Measurements from ENCODE around the gene DOCK2. TPM values are rescaled to one million over a fixed set of nuclear protein-coding genes. Genes with fewer than 3 reads are reported as not detected.

DOCK2 gene
- total and polyA plus RNA-seq, 8 donors: 0.73 to 15.6 (median 1.7) TPM

DNA sequence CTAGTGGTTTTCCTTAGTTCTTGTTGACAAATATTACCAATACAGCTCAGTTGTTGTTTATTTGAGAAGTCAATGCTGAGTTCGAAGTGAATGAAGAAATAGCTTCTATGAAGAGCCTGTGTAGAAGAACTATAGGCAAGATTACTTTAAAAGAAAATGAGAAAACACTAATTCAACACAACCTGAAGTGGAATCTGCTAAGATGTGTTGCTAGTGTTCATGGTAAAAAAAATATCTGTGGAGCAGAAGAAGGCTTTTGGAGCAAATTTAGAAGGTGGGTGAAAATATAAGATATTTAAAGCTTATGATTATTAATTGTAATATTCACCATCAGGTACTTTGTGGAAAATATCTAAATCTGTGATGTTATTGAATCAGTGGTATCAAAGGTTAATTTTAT lies 2.5 kb upstream of the DOCK2 start:
- no peak for ATAC-seq
- H3K27ac ChIP-seq: no peak overlapping the region
- no peak for FAIRE-seq
- intact Hi-C loops (cut with DNase I): no loop called here
- H3K4me3 ChIP-seq: no peak overlapping the region
- DNase-seq: no peak
- H3K9me3 ChIP-seq: no peaks in the 10 kb centered on the region
- H3K27me3 ChIP-seq: peaks cover 0 to 16% (median 0%) of the 10 kb centered on the region in 4 donors
- H3K36me3 ChIP-seq: no peaks in the 10 kb centered on the region
- 46 to 69% methylated on average over 1 of the region's 1 CpG for WGBS, 2 donors
- no peaks in the 10 kb centered on the region for H3K4me1 ChIP-seq
- TF ChIP-seq CTCF (IDR thresholded peaks at IDR 0.05): no peak

GRCh38 chr5:169635936-169636335 lies 1.1 kb upstream of the DOCK2 start:
- 51 to 67% methylated on average over 1 of the region's 1 CpG for WGBS, 2 donors

DNA sequence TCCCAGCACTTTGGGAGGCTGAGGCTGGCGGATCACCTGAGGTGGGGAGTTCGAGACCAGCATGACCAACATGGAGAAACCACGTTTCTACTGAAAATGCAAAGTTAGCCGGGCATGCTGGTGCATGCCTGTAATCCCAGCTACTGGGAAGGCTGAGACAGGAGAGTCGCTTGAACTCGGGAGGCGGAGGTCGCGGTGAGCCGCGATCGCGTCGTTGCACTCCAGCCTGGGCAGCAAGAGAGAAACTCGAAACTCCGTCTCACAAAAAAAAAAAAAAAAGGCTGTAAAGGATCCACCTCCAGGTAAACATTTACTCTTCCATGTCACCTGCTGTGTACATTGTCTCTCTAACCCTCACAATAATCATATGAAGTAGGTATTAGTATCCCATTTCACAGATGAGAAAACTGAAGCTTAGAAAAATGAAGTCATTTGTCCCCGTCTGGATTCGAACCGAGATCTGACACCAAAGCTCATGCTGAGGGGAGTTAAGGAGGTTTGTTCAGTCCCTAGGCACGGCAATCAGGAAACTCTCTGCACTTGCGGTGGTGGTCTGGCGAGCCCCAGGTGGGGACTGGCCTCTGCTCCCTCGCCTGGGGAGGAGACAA lies 494 bp upstream of the DOCK2 start:
- no peak for DNase-seq
- no peak for TF ChIP-seq CTCF (IDR thresholded peaks at IDR 0.05)
- Histone ChIP-seq H3K4me3 (peak overlapping the region in 1 of 4 donors; percentile 42), H3K9me3 (no peaks in the 10 kb centered on the region), H3K4me1 (no peaks in the 10 kb centered on the region), H3K36me3 (no peaks in the 10 kb centered on the region), H3K27me3 (peaks cover 0 to 16% (median 0%) of the 10 kb centered on the region in 4 donors), H3K27ac (no peak overlapping the region)
- peak in 2 of 4 donors; percentile 16 to 25 for ATAC-seq
- 40 to 42% methylated on average over 23 of the region's 23 CpGs for WGBS, 2 donors
- intact Hi-C loops (cut with DNase I): no loop called here
- FAIRE-seq: no peak

More at GRCh38 chr5:169635936-169636335, 1.1 kb upstream of the DOCK2 start:
- Histone ChIP-seq H3K4me1 (no peaks in the 10 kb centered on the region), H3K36me3 (no peaks in the 10 kb centered on the region), H3K4me3 (no peak overlapping the region), H3K9me3 (no peaks in the 10 kb centered on the region), H3K27ac (no peak overlapping the region), H3K27me3 (peaks cover 0 to 16% (median 0%) of the 10 kb centered on the region in 4 donors)
- no peak for TF ChIP-seq CTCF (IDR thresholded peaks at IDR 0.05)
- FAIRE-seq (no peak), DNase-seq (no peak), ATAC-seq (peak in 1 of 4 donors; percentile 51)
- intact Hi-C loops (cut with DNase I): no loop called here

DNA sequence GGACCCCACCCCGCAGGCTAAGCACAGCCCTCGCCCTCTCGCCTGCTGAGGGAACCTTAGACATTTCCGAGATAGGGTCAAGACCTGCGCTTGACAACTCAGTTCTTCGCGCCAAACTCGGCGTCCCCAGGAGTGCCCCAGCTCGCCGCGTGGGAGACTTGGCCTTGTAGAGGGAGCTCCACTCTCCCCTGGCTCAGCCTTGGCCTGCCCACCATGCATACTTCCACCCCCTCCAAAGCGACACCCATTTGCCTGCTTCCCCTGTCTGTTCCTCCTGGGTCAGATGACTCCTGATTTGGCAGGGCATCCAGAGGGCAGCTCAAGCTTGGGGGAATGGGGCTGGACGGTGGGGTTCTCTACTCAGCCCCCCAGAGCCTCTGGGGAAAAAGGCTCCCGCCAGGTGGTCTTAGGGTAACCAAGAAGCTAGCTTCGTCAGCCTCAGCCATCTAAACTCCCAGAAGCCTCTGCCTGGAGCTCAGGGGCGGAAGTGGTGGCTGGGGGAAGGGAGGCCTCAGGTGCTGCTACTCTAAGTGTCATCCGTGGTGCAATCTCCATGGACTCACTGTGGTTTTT lies 560 bp downstream of the DOCK2 start:
- FAIRE-seq (no peak), DNase-seq (peak in 1 of 6 donors; percentile 20), ATAC-seq (peak in 2 of 4 donors; percentile 20 to 64)
- Histone ChIP-seq H3K27me3 (peaks cover 0 to 16% (median 0%) of the 10 kb centered on the region in 4 donors), H3K4me3 (peak overlapping the region in 2 of 4 donors; percentile 5 to 42), H3K9me3 (no peaks in the 10 kb centered on the region), H3K4me1 (no peaks in the 10 kb centered on the region), H3K36me3 (no peaks in the 10 kb centered on the region), H3K27ac (peak overlapping the region in 1 of 4 donors; percentile 54)
- no peak for TF ChIP-seq CTCF (IDR thresholded peaks at IDR 0.05)
- intact Hi-C loops (cut with DNase I): no loop called here
- 13 to 19% methylated on average over 16 to 18 of the region's 18 CpGs for WGBS, 2 donors

- H3K4me3 ChIP-seq: no peak overlapping the region
- no peaks in the 10 kb centered on the region for H3K9me3 ChIP-seq
- no peak overlapping the region for H3K27ac ChIP-seq
- no peaks in the 10 kb centered on the region for H3K4me1 ChIP-seq
- FAIRE-seq: no peak
- H3K27me3 ChIP-seq: peaks cover 0 to 15% (median 0%) of the 10 kb centered on the region in 4 donors
- peak in 1 of 4 donors; percentile 28 for ATAC-seq
- TF ChIP-seq CTCF (IDR thresholded peaks at IDR 0.05): no peak
- intact Hi-C loops (cut with DNase I): no loop called here
- no peaks in the 10 kb centered on the region for H3K36me3 ChIP-seq
- 6 to 10% methylated on average over 6 of the region's 6 CpGs for WGBS, 2 donors
- DNase-seq: no peak
These were observed 4.2 kb downstream of the DOCK2 start for GRCh38 chr5:169641253-169641652.
